GM23338 (cell line): ENCODE results near the gene PTPRN2. TPM values are rescaled to one million over a fixed set of nuclear protein-coding genes. Genes with fewer than 3 reads are reported as not detected.

Source experiments
- CREB1 ChIP-seq: fragments of 250-450 bp; sonication (Bioruptor Pico); IDR thresholded peaks from 2 replicates; pipeline ENCODE4 v1.5.0; 2020; ENCODE audit warnings: low read depth, mild to moderate bottlenecking, moderate library complexity
- EZH2phosphoT487 ChIP-seq: fragments of 200-600 bp; sonication (generic); IDR thresholded peaks from one replicate; pipeline ENCODE4 v1.8.1; 2018; ENCODE audit warnings: antibody characterized with exemption; ENCODE audit not compliant: unreplicated experiment
- POLR2AphosphoS5 ChIP-seq: IDR thresholded peaks from 2 replicates; pipeline ENCODE4 v1.6.1; 2016; ENCODE audit warnings: antibody characterized with exemption, low read depth
- STAT1 ChIP-seq: IDR thresholded peaks from one replicate; pipeline ENCODE4 v1.6.1; 2016; ENCODE audit warnings: antibody characterized with exemption; ENCODE audit not compliant: unreplicated experiment
- ZNF114 ChIP-seq: fragments of 250-450 bp; sonication (Bioruptor Pico); IDR thresholded peaks from 2 replicates; pipeline ENCODE4 v1.5.0; 2020; ENCODE audit warnings: mild to moderate bottlenecking, moderate library complexity
- ZNF331 ChIP-seq: fragments of 250-450 bp; sonication (Bioruptor Pico); IDR thresholded peaks from 2 replicates; pipeline ENCODE4 v1.5.0; 2020; ENCODE audit warnings: low read depth, mild to moderate bottlenecking, moderate library complexity
- polyA plus RNA-seq: library from polyadenylated mRNA; unstranded; fragments of >200 nt; fragmentation: Nextera tagmentation; extraction: Ambion mirVana; gene quantifications from 2 replicates; pipeline ENCODE4 v1.2.1, GENCODE V29; 2016
- total RNA-seq: library from RNA; depleted of rRNA; stranded (reverse); fragments of >200 nt; shearing (Covaris generic); gene quantifications from 2 replicates; pipeline ENCODE4 v1.2.3, GENCODE V29; 2014
- TF ChIP-seq, protein P1 (sequence below): fragments of 250-450 bp; sonication (Bioruptor Pico); IDR thresholded peaks from 2 replicates; pipeline ENCODE4 v1.5.0; 2020; ENCODE audit warnings: mild to moderate bottlenecking, moderate library complexity
- TF ChIP-seq, protein P2 (sequence below), 2 experiments: fragments of 200-600 bp in 1 of 2; sonication (generic) in 1 of 2; conservative IDR thresholded peaks; 2 replicates each; pipeline versions ENCODE4 v1.5.1 to v1.6.1; 2016 to 2017; ENCODE audit warnings: antibody characterized with exemption in 2 of 2, low read depth in 2 of 2, mild to moderate bottlenecking in 2 of 2, moderate library complexity in 1 of 2

PTPRN2 gene
- total and polyA plus RNA-seq, 2 experiments from 2014 or later: 0.87 to 4.0 TPM

GRCh38 chr7:157975401-157976372 lies 611.9 kb downstream of the PTPRN2 start (continued):
- TF ChIP-seq, protein P1, sequence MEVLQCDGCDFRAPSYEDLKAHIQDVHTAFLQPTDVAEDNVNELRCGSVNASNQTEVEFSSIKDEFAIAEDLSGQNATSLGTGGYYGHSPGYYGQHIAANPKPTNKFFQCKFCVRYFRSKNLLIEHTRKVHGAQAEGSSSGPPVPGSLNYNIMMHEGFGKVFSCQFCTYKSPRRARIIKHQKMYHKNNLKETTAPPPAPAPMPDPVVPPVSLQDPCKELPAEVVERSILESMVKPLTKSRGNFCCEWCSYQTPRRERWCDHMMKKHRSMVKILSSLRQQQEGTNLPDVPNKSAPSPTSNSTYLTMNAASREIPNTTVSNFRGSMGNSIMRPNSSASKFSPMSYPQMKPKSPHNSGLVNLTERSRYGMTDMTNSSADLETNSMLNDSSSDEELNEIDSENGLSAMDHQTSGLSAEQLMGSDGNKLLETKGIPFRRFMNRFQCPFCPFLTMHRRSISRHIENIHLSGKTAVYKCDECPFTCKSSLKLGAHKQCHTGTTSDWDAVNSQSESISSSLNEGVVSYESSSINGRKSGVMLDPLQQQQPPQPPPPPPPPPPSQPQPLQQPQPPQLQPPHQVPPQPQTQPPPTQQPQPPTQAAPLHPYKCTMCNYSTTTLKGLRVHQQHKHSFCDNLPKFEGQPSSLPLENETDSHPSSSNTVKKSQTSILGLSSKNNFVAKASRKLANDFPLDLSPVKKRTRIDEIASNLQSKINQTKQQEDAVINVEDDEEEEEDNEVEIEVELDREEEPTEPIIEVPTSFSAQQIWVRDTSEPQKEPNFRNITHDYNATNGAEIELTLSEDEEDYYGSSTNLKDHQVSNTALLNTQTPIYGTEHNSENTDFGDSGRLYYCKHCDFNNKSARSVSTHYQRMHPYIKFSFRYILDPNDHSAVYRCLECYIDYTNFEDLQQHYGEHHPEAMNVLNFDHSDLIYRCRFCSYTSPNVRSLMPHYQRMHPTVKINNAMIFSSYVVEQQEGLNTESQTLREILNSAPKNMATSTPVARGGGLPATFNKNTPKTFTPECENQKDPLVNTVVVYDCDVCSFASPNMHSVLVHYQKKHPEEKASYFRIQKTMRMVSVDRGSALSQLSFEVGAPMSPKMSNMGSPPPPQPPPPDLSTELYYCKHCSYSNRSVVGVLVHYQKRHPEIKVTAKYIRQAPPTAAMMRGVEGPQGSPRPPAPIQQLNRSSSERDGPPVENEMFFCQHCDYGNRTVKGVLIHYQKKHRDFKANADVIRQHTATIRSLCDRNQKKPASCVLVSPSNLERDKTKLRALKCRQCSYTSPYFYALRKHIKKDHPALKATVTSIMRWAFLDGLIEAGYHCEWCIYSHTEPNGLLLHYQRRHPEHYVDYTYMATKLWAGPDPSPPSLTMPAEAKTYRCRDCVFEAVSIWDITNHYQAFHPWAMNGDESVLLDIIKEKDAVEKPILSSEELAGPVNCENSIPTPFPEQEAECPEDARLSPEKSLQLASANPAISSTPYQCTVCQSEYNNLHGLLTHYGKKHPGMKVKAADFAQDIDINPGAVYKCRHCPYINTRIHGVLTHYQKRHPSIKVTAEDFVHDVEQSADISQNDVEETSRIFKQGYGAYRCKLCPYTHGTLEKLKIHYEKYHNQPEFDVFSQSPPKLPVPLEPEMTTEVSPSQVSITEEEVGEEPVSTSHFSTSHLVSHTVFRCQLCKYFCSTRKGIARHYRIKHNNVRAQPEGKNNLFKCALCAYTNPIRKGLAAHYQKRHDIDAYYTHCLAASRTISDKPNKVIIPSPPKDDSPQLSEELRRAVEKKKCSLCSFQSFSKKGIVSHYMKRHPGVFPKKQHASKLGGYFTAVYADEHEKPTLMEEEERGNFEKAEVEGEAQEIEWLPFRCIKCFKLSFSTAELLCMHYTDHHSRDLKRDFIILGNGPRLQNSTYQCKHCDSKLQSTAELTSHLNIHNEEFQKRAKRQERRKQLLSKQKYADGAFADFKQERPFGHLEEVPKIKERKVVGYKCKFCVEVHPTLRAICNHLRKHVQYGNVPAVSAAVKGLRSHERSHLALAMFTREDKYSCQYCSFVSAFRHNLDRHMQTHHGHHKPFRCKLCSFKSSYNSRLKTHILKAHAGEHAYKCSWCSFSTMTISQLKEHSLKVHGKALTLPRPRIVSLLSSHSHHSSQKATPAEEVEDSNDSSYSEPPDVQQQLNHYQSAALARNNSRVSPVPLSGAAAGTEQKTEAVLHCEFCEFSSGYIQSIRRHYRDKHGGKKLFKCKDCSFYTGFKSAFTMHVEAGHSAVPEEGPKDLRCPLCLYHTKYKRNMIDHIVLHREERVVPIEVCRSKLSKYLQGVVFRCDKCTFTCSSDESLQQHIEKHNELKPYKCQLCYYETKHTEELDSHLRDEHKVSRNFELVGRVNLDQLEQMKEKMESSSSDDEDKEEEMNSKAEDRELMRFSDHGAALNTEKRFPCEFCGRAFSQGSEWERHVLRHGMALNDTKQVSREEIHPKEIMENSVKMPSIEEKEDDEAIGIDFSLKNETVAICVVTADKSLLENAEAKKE (CRISPR knock-in tag): no peak
- TF ChIP-seq CREB1 (CRISPR knock-in tag): no peak
- no peak for TF ChIP-seq ZNF114 (CRISPR knock-in tag)
- TF ChIP-seq ZNF331 (CRISPR knock-in tag): no peak
- TF ChIP-seq STAT1: no peak
- TF ChIP-seq EZH2phosphoT487: no peak
- TF ChIP-seq POLR2AphosphoS5: no peak
- TF ChIP-seq, protein P2, sequence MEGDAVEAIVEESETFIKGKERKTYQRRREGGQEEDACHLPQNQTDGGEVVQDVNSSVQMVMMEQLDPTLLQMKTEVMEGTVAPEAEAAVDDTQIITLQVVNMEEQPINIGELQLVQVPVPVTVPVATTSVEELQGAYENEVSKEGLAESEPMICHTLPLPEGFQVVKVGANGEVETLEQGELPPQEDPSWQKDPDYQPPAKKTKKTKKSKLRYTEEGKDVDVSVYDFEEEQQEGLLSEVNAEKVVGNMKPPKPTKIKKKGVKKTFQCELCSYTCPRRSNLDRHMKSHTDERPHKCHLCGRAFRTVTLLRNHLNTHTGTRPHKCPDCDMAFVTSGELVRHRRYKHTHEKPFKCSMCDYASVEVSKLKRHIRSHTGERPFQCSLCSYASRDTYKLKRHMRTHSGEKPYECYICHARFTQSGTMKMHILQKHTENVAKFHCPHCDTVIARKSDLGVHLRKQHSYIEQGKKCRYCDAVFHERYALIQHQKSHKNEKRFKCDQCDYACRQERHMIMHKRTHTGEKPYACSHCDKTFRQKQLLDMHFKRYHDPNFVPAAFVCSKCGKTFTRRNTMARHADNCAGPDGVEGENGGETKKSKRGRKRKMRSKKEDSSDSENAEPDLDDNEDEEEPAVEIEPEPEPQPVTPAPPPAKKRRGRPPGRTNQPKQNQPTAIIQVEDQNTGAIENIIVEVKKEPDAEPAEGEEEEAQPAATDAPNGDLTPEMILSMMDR (conservative IDR thresholded peaks at IDR 0.05; ENCODE audit: low read depth in 2 of 2): no peak
